ENCODE results near the gene SECTM1. TPM values are rescaled to one million over a fixed set of nuclear protein-coding genes. Genes with fewer than 3 reads are reported as not detected.
A peak's percentile ranks its signal among the peaks of the same experiment; 100 is the strongest.
"Not testable (repeated sequence)": the region's sequence is repeated elsewhere in the genome, so short reads cannot be mapped to it uniquely, and the experiment has no call there.

The SECTM1 gene
- total RNA-seq, 4 donors from 2014 or later, result 19.8 to 35.5 (median 30.7) TPM

- no peak for TF ChIP-seq CTCF (IDR thresholded peaks at IDR 0.05)
- ATAC-seq (ENCODE audit: low FRiP score) (no peak), DNase-seq (ENCODE audit: low spot score) (no peak)
These were observed 28.5 kb upstream of the SECTM1 start for GRCh38 chr17:82361885-82362633.

GRCh38 chr17:82359451-82360074 lies 26.0 kb upstream of the SECTM1 start:
- DNase-seq (ENCODE audit: low spot score); ATAC-seq (ENCODE audit: low FRiP score): not testable (repeated sequence)

- DNase-seq (ENCODE audit: low spot score) (no peak), ATAC-seq (ENCODE audit: low FRiP score) (no peak)
- no peak for TF ChIP-seq CTCF (IDR thresholded peaks at IDR 0.05)
These were observed 25.1 kb upstream of the SECTM1 start, which contains the start of gene TEX19 for GRCh38 chr17:82358465-82359350. TSS of gene TEX19 (plus strand) at chr17:82359247. CDS start at chr17:82362151, 2,904 bp downstream.

- TF ChIP-seq CTCF (IDR thresholded peaks at IDR 0.05), result no peak
- no peak for ATAC-seq (ENCODE audit: low FRiP score)
- no peak for DNase-seq (ENCODE audit: low spot score)
These were observed 23.8 kb upstream of the SECTM1 start for GRCh38 chr17:82357394-82357793.

GRCh38 chr17:82356845-82357355 lies 23.3 kb upstream of the SECTM1 start:
- no peak for DNase-seq (ENCODE audit: low spot score)
- no peak for ATAC-seq (ENCODE audit: low FRiP score)
- TF ChIP-seq CTCF (IDR thresholded peaks at IDR 0.05), result no peak

- TF ChIP-seq CTCF (IDR thresholded peaks at IDR 0.05), result no peak
- DNase-seq (ENCODE audit: low spot score) (no peak), ATAC-seq (ENCODE audit: low FRiP score) (peak; percentile 31)
These were observed 22.3 kb upstream of the SECTM1 start for GRCh38 chr17:82355770-82356427.

Measured in omental fat pad (tissue), 4 donors.